ENCODE measurements around the gene ACTG2. TPM values are rescaled to one million over a fixed set of nuclear protein-coding genes. Genes with fewer than 3 reads are reported as not detected.
A peak's percentile ranks its signal among the peaks of the same experiment; 100 is the strongest.

Gene ACTG2
- polyA plus RNA-seq (2012; ENCODE audit: insufficient read depth, insufficient read length, low read depth) = 0.60 TPM

DNA sequence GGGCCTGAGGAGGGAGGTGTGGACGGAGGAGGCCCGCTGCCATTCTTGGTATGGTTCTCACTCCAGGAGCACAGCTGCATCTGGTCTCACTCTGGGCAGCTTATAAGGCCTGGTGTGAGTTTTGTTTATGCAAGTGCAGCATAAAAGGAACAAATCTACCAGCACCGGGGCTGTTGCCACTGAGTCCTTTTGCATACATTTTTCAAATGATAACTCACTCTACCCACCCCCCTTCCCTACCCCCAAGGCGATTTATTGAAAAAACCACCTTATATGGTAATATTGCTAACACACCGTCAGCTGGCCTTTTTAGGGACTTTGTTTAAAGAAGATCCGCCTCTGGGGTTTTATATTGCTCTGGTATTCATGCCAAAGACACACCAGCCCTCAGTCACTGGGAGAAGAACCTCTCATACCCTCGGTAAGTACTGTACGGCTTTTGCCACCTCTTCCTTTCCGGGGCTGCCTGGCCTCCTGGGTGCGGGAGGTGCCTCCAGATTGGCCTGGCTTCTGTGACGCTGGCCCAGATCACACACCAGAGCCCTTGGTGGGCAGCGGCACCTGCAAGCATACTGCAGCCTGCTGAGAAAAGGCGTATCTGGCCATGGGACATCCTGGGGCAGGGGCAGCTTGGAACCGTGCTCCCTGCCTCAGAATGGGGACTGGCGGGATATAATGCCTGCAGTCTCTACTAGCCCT is at the start of gene ACTG2:
ACTG2 (plus strand) TSS at position 378 of the 699 bp plus-strand sequence. CDS start 8,304 bp downstream, outside the sequence.
- no peaks in the 10 kb centered on the region for H3K4me1 ChIP-seq
- H3K27me3 ChIP-seq = no peaks in the 10 kb centered on the region
- H3K4me3 ChIP-seq (ENCODE audit: low read depth, low read length) = no peak within 1 kb of the TSS
- no peaks in the 10 kb centered on the region for H3K9me3 ChIP-seq
- no peaks in the 10 kb centered on the region for H3K36me3 ChIP-seq
- TF ChIP-seq, protein P1, sequence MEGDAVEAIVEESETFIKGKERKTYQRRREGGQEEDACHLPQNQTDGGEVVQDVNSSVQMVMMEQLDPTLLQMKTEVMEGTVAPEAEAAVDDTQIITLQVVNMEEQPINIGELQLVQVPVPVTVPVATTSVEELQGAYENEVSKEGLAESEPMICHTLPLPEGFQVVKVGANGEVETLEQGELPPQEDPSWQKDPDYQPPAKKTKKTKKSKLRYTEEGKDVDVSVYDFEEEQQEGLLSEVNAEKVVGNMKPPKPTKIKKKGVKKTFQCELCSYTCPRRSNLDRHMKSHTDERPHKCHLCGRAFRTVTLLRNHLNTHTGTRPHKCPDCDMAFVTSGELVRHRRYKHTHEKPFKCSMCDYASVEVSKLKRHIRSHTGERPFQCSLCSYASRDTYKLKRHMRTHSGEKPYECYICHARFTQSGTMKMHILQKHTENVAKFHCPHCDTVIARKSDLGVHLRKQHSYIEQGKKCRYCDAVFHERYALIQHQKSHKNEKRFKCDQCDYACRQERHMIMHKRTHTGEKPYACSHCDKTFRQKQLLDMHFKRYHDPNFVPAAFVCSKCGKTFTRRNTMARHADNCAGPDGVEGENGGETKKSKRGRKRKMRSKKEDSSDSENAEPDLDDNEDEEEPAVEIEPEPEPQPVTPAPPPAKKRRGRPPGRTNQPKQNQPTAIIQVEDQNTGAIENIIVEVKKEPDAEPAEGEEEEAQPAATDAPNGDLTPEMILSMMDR (IDR thresholded peaks at IDR 0.05; ENCODE audit: low read depth, low read length) = no peak
- no peak for DNase-seq

DNA sequence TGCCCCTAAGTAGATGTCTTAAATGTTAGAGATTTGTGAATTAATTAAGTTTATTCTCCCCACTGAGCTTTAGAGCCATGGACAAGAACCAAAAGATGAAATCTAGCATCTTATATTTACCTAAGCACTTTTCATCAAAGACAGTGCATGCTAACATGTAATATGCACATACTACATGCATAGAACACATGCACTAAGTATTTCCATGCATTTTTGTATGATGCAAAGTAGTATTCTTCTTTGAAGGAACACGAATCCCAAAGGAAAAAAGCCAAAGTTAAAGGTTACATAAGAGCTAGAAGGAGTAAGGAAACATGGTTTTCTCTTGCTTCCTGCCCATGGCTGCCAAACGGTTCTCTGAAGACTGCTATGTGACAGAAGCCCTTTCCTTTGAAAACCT is 48.7 kb upstream of the ACTG2 start:
- Histone ChIP-seq H3K4me3 (ENCODE audit: low read depth, low read length) (no peak overlapping the region), H3K9me3 (no peaks in the 10 kb centered on the region), H3K4me1 (no peaks in the 10 kb centered on the region), H3K36me3 (no peaks in the 10 kb centered on the region), H3K27me3 (no peaks in the 10 kb centered on the region)
- no peak for DNase-seq
- TF ChIP-seq, protein P1 (IDR thresholded peaks at IDR 0.05; ENCODE audit: low read depth, low read length) = no peak

DNA sequence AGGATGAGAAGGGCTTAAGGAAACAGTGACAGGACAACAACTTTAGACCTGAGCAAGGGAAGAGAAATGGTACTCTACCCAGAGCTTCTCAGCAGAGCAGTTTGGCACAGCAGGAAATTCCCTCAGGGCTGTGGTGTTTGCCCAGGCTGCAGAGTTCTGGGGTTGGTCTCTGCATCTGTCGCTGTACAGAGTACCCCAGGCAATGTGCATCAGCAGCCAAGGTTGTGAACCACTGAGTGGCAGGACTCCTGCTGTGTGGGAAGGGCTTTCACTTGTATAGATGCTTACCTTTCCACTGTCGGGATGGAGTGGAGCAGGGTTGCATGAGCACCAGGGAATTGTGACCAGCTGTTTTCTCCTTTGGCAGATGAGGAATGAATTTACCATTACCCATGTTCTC is 42.8 kb upstream of the ACTG2 start:
- Histone ChIP-seq H3K27me3 (no peaks in the 10 kb centered on the region), H3K36me3 (no peaks in the 10 kb centered on the region), H3K9me3 (no peaks in the 10 kb centered on the region), H3K4me3 (ENCODE audit: low read depth, low read length) (no peak overlapping the region), H3K4me1 (no peaks in the 10 kb centered on the region)
- DNase-seq = no peak
- TF ChIP-seq, protein P1 (IDR thresholded peaks at IDR 0.05; ENCODE audit: low read depth, low read length) = no peak

- Histone ChIP-seq H3K9me3 (no peaks in the 10 kb centered on the region), H3K4me1 (no peaks in the 10 kb centered on the region), H3K36me3 (no peaks in the 10 kb centered on the region), H3K4me3 (ENCODE audit: low read depth, low read length) (no peak overlapping the region), H3K27me3 (no peaks in the 10 kb centered on the region)
- no peak for DNase-seq
- TF ChIP-seq, protein P1 (IDR thresholded peaks at IDR 0.05; ENCODE audit: low read depth, low read length) = peak; percentile 35
These were observed 41.5 kb upstream of the ACTG2 start for GRCh38 chr2:73851274-73851673.

DNA sequence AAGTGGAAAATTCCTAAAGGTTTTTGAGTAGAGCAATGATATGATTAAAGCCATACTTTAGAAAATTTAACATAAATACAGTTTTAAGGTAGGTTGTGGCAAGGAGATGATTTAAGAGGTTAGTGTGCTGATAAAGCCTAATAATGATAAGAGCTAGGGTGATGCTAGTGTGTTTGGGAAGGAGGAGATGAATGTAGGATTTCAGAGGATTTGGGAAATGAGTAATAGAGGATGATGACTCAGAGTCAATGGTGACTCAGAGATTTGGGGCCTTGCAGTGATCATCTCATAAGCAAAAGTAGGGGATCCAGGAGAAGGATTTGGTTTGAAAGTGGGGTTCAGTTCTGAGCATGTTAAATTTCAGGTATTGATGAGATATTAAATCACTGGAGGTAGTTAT is 40.8 kb upstream of the ACTG2 start:
- H3K4me3 ChIP-seq (ENCODE audit: low read depth, low read length) = no peak overlapping the region
- no peak for DNase-seq
- TF ChIP-seq, protein P1 (IDR thresholded peaks at IDR 0.05; ENCODE audit: low read depth, low read length) = no peak
- no peaks in the 10 kb centered on the region for H3K36me3 ChIP-seq
- no peaks in the 10 kb centered on the region for H3K27me3 ChIP-seq
- no peaks in the 10 kb centered on the region for H3K4me1 ChIP-seq
- H3K9me3 ChIP-seq = no peaks in the 10 kb centered on the region

GRCh38 chr2:73855526-73855925 is 37.3 kb upstream of the ACTG2 start:
- H3K4me3 ChIP-seq (ENCODE audit: low read depth, low read length) = no peak overlapping the region
- DNase-seq = no peak
- peaks cover 6% of the 10 kb centered on the region for H3K36me3 ChIP-seq
- H3K9me3 ChIP-seq = no peaks in the 10 kb centered on the region
- TF ChIP-seq, protein P1 (IDR thresholded peaks at IDR 0.05; ENCODE audit: low read depth, low read length) = no peak
- no peaks in the 10 kb centered on the region for H3K27me3 ChIP-seq
- H3K4me1 ChIP-seq = no peaks in the 10 kb centered on the region

All from BE2C (cell line).